Brain pericyte (primary cell): ENCODE measurements around the gene ZC3H4.

Experiments used
- DNase-seq: peaks from one replicate; pipeline ENCODE4 v3.0.0-alpha.2; 2012; ENCODE audit warnings: low read depth, low spot score

Gene ZC3H4

DNA sequence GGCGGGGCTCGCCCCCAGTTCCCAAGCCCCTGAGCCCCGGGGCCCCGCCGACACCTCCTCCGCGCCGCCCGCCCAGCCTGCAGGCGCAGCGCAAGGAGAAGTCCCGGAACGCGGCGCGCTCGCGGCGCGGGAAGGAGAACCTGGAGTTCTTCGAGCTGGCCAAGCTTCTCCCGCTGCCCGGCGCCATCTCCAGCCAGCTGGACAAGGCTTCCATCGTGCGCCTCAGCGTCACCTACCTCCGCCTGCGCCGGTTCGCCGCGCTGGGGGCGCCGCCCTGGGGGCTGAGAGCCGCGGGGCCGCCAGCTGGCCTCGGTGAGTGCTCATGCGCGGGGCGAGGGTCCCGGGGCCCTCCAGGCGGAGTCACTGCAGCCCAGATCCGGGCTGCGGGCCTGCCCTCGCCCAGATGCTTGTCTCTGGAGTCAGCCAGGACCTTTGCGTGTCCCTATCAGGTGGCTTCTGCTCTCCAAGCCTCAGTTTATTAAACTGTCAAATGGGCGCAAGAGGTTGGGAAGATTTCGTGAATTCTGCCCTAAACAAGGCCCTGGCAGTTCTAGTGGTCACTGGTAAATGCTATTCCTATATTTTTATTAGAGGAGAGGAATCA, 91.9 kb downstream of the ZC3H4 start:
- no peak for DNase-seq

DNA sequence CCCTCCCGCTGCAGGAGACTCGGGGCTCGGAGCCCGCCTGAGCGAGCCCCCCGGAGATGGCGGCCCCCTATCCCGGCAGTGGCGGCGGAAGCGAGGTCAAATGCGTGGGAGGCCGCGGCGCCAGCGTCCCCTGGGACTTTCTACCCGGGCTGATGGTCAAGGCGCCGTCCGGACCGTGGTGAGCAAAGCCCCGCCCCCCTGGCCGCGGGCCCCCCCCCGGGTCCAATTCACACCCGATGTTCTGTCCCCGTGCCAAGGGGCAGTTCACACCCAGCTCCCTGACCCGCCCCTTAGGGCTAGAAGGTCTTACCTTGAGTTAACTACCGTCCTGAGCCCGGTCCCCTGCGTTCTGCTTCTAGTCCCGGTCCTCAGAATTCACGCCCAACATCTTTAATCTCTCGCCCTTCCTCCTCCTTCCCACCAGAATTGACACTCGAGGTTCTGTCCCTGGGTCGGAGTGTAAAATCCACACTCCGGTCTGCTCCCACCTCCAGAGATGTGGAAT, 92.5 kb downstream of the ZC3H4 start:
- no peak for DNase-seq

DNA sequence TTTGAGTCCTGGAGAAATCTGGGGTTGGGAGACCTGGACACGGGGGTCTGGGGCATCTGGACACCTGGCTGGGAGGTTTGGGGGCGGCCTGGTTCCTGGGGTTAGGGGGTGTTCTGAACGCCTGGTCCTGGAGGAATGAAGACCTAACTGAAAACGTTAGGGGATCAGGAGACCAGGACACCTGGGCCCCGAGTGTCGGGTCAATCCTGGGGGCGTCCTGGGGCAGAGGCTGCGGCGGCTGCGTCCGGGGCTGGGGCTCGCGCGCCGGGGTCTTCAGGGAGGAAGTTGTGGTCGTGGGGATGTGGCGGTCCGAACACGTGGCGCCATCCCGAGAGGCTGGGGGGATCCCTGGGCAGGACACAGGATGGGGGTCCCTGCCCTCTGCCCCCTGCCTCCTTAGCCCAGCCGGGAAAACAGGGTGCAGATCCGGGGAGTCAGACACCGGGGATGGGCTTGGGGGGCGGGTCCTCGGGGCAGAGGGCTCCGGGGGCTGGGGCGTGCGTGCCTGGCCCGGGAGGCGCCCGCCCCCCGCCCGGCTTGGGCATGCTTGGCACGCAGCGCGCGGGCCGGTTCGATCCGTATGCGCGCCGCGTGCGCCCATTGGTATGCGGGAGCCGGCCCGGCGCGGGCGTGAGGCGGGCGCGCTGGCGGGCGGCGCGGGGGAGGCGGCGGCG, 93.3 kb downstream of the ZC3H4 start:
- DNase-seq: no peak

DNA sequence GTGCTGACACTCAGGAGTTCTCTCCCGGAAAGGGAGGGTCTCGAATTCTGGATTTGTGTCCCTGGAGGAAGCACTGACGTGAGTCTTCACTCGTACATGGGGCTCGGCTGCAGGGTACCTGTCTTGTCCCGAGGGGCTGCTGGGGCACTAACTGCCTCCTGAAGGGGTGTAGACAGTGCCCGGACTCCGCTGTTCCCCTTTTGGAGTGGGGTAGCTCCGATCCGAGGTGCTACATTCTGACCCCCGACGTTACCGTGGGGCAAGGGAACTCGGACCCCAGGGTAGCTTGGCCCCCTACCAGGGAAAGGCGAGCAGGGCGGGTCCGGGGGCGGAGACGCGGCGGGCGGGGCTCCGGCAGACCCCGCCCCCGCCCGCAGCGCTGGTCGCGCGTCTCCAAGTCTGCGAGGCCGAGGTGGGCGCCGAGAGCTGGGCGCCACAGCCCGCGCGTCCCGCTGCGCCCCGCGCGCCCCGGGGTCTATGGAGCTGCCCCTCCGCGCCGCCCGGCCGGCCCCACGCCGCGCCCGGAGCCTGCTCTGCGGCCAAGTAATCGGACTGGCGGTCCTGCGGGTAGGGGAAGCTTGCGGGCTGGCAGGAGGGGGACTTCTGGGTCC, 94.0 kb downstream of the ZC3H4 start, which contains the start of gene NPAS1:
TSS of gene NPAS1 (plus strand) at position 407 of the 611 bp plus-strand sequence. CDS start 1,211 bp downstream, outside the sequence.
- DNase-seq: no peak

DNA sequence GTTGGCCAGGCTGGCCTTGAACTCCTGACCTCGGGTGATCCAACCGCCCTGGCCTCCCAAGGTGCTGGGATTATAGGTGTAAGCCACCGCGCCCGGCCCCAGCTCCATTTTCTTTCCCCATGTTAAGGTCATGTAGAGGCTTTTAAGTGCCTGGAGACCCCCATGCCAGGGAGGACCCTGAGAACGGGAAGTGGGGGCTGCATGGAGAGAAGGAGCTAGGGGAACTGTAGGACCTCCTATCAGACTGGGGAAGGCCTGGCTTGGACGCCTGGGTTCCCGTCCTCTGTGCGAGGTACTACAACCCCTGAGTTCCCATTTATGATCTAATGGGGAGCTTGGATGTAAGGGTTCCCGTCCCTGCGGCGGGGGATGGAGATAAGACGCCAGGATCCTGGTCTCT, 94.7 kb downstream of the ZC3H4 start:
- no peak for DNase-seq
